Endothelial cell of hepatic sinusoid (primary cell): ENCODE measurements around the gene BNIP1.

Experiments used
- in situ Hi-C: cut with HindIII; loops from 2 replicates; pipeline ENCODE4 v1.10.0; 2017; ENCODE audit warnings: low sequenced_read_pairs

The BNIP1 gene

DNA sequence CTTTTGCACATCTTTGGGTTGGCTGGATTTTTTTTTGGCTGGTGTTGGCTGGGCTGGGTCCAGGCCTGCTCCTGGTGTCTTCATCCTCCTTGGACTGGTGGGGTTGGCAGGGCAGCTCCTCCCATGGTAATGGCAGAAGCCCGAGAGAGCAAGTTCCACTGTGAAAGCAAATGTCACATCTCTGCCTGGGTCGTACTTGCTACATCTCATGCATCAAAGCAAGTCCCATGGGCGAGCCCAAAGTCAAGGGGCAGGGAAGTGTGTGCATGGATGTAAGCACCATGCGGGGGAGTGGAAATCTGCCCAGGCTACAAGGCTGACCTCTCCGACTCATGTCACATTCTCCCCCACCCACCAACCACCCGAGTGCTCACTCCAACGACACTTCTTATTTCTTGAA lies 64.0 kb downstream of the BNIP1 start:
- in situ Hi-C loops: no loop called here

DNA sequence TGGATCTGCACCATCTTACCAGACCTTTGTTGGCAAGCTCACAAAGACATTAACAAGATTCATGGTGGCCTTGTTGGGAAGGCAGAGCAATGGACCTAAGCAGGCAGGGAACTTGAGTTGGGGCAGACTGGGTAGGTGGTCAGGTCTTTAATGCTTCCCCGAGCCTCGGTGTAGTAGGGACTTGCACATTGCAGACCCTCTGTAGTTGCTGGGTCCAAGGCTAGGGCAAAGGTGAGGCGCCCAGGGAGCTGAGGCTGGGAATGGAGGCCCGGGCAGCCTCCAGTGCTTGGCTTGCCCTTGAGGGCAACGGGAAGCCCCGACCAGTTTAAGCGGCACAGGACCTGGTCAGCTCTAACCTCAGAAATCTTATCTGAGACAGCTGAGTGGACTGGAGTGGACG lies 66.5 kb downstream of the BNIP1 start:
- in situ Hi-C loops: no loop called here

DNA sequence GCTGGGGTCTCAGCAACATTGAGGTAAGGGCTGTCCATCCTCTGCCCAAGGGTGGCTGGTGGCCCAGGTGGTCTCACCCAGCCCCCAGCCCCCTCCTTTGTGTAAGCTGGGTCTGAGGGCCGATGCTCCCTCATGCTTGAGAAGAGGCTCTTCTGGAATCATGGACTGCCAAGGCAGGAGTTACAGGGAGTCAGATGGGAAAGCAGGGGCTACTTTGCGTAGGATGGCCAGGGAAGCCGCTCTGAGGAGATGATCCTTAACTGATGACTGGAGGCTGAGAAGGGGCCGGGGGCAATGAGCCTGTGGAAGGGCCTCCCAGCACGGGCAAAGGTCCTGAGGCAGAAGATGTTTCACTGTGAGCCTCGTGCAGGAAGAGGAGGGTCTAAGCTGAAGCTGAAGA lies 67.0 kb downstream of the BNIP1 start:
- in situ Hi-C loops: no loop called here

DNA sequence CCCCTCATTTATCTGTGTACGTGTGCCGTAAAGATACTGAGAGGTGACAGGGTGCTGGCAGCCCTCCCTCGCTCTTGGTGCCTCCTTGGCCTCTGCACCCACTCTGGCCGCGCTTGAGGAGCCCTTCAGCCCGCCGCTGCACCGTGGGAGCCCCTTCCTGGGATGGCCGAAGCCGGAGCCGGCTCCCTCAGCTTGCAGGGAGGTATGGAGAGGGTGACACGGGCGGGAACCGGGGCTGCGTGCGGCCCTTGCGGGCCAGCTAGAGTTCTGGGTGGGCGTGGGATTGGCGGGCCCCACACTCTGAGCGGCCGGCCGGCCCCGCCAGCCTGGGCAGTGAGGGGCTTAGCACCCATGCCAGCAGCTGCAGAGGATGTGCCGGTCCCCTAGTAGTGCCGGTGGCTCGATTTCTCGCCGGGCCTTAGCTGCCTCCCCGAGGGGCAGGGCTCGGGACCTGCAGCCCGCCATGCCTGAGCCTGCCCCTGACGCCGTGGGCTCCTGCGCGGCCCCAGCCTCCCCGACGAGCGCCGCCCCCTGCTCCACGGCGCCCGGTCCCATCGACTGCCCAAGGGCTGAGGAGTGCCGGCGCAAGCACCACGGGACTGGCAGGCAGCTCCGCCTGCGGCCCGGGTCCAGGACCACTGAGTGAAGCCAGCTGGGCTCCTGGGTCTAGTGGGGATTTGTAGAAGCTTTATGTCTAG lies 69.1 kb downstream of the BNIP1 start:
- in situ Hi-C loops: no loop called here
